ENCODE data around the gene OR51G1. TPM values are rescaled to one million over a fixed set of nuclear protein-coding genes. Genes with fewer than 3 reads are reported as not detected.
A peak's percentile ranks its signal among the peaks of the same experiment; 100 is the strongest.
"Not testable (repeated sequence)": the region's sequence is repeated elsewhere in the genome, so short reads cannot be mapped to it uniquely, and the experiment has no call there.

OR51G1 gene
- total RNA-seq (2014; rRNA removed; shearing (Covaris generic)), result not detected in 2 replicates

- no peak for DNase-seq (ENCODE audit: low read depth)
Observed at GRCh38 chr11:4924239-4924638, at the start of gene OR51G1. Gene OR51G1 (minus strand): TSS chr11:4924339. CDS start chr11:4924339, 0 bp downstream.

- DNase-seq (ENCODE audit: low read depth), result no peak
Observed at GRCh38 chr11:4962816-4963215, 38.7 kb upstream of the OR51G1 start.

GRCh38 chr11:4960877-4961276, 36.7 kb upstream of the OR51G1 start:
- DNase-seq (ENCODE audit: low read depth), result no peak

GRCh38 chr11:4957396-4957795, 33.3 kb upstream of the OR51G1 start:
- no peak for DNase-seq (ENCODE audit: low read depth)

GRCh38 chr11:4955613-4956012, 31.5 kb upstream of the OR51G1 start, which contains the start of gene OR51A2:
Gene OR51A2 (minus strand): TSS chr11:4955713. CDS start chr11:4955713, 0 bp downstream.
- DNase-seq (ENCODE audit: low read depth), result not testable (repeated sequence)

- no peak for DNase-seq (ENCODE audit: low read depth)
Observed at GRCh38 chr11:4947505-4947904, 23.4 kb upstream of the OR51G1 start, which contains the start of gene OR51A4. Gene OR51A4 (minus strand): TSS chr11:4947605. CDS start chr11:4947100, 505 bp downstream.

GRCh38 chr11:4936745-4937144, 12.6 kb upstream of the OR51G1 start:
- no peak for DNase-seq (ENCODE audit: low read depth)

GRCh38 chr11:4932751-4933150, 8.6 kb upstream of the OR51G1 start:
- no peak for DNase-seq (ENCODE audit: low read depth)

- no peak for DNase-seq (ENCODE audit: low read depth)
Observed at GRCh38 chr11:4926608-4927007, 2.5 kb upstream of the OR51G1 start.

- DNase-seq (ENCODE audit: low read depth), result no peak
Observed at GRCh38 chr11:4922304-4922703, 1.8 kb downstream of the OR51G1 start.

GRCh38 chr11:4921796-4922195, 2.3 kb downstream of the OR51G1 start:
- no peak for DNase-seq (ENCODE audit: low read depth)

GRCh38 chr11:4919250-4919649, 4.9 kb downstream of the OR51G1 start, which contains the start of gene OR51G2:
Gene OR51G2 (minus strand): TSS chr11:4919350. CDS start chr11:4915663, 3,687 bp downstream.
- no peak for DNase-seq (ENCODE audit: low read depth)

GRCh38 chr11:4916581-4916980, 7.6 kb downstream of the OR51G1 start:
- DNase-seq (ENCODE audit: low read depth), result no peak

- no peak for DNase-seq (ENCODE audit: low read depth)
Observed at GRCh38 chr11:4903484-4903883, 20.7 kb downstream of the OR51G1 start, which contains the start of gene OR51A7. Gene OR51A7 (plus strand): TSS chr11:4903783. CDS start chr11:4907370, 3,587 bp downstream.

- DNase-seq (ENCODE audit: low read depth), result peak; percentile 90
Observed at GRCh38 chr11:4891996-4892640, 32.0 kb downstream of the OR51G1 start.

GRCh38 chr11:4890279-4890678, 33.9 kb downstream of the OR51G1 start:
- DNase-seq (ENCODE audit: low read depth), result peak; percentile 35

GRCh38 chr11:4887591-4887990, 36.5 kb downstream of the OR51G1 start:
- DNase-seq (ENCODE audit: low read depth), result no peak

- no peak for DNase-seq (ENCODE audit: low read depth)
Observed at GRCh38 chr11:4886186-4886585, 38.0 kb downstream of the OR51G1 start.

GRCh38 chr11:4884361-4884760, 39.8 kb downstream of the OR51G1 start:
- no peak for DNase-seq (ENCODE audit: low read depth)

GRCh38 chr11:4882543-4882942, 41.6 kb downstream of the OR51G1 start:
- no peak for DNase-seq (ENCODE audit: low read depth)

- DNase-seq (ENCODE audit: low read depth), result no peak
Observed at GRCh38 chr11:4881860-4882500, 42.2 kb downstream of the OR51G1 start, which contains the start of gene OR51T1. Gene OR51T1 (plus strand): TSS chr11:4881900. CDS start chr11:4881900, 0 bp downstream.

GRCh38 chr11:4881188-4881587, 43.0 kb downstream of the OR51G1 start:
- DNase-seq (ENCODE audit: low read depth), result no peak
